ENCODE results near the gene ZNF345.

ZNF345 gene

DNA sequence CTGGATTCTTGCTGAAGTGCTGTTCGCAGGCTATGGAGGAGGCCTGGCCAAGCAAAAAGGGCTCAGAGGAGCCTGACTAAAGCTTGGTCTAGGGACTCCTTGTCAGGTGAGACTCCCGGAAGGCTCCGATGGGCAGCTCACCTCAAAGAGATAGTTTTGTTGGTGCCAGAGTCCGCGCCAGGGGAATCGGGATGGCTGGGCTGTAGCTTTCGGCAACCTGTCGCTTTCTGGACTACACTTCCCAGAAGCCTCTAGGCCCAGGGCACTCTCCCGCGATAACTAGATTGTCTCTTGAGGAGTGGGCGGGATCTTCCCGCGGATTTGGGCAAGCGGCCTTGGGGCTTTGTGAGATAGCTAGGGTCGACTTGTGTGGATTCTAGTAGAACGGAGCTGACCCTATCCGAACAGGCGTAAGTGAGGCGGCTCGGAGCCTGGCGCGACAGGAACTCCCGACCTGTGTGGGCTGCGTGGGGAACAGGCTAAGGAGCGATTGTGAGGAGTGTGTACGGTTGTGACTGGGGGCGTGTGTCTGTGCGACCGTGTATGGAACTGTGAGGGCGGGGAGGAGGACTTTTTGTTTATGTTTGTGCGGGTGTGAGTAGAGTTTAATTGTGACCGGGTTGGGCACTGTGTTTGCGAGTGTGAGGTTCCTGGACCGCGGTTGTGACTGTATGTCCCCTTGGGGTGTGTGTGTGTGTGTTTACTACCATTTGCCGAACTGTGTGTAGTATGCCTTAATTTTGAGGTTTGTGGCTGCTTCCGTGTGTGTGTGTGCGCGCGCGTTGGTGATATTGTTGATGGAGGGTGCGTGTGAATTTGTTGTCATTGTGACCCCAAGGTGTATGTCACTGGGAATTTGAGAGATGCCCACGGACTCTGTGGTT, at the start of gene ZNF345:
Gene ZNF345 (plus strand): TSS at position 318 of the 884 bp plus-strand sequence. CDS start 25,955 bp downstream, outside the sequence.
- DNase-seq (ENCODE audit: low read depth in 1 of 2, low spot score in 1 of 2) = peak; percentile 62 to 69

GRCh38 chr19:36805364-36805763, 45.3 kb upstream of the ZNF345 start:
- DNase-seq (ENCODE audit: low read depth in 1 of 2, low spot score in 1 of 2) = no peak

DNA sequence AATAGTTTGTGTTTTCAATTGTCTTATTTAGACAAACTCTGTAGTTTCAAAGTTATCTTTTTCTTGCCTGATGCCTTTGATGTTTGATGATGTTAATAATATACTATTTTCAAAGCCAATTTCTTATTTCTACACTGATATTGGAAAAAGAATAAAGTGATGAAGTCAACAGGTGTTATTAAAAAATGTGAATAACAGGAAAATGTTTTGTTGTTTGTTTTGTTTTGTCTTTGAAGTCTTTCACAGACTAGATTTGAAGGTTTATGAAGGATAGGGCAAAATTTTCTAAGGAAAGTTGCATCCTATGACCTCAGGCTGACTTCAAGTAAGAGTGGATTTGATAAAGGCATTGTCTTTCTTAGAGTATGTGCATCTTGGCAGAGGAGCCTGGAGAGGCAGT, 43.6 kb upstream of the ZNF345 start:
- no peak for DNase-seq (ENCODE audit: low read depth in 1 of 2, low spot score in 1 of 2)

DNA sequence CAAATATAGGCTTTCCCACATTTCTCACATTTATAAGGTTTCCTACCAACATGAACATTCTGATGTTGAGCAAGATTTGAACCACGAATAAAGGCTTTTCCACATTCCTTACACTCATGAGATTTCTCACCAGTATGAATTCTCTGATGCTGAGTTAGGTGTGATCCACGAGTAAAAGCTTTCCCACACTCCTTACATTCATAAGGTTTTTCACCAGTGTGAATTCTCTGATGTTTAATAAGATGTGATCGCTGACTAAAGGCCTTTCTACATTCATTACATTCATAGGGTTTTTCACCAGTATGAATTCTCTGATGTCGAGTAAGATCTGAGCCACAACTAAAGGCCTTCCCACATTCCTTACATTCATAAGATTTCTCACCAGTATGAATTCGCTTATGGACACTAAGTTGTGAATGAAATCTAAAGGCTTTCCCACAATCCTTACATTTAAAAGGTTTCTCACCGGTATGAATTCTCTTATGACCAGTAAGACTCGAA, 31.5 kb upstream of the ZNF345 start:
- no peak for DNase-seq (ENCODE audit: low read depth in 1 of 2, low spot score in 1 of 2)

DNA sequence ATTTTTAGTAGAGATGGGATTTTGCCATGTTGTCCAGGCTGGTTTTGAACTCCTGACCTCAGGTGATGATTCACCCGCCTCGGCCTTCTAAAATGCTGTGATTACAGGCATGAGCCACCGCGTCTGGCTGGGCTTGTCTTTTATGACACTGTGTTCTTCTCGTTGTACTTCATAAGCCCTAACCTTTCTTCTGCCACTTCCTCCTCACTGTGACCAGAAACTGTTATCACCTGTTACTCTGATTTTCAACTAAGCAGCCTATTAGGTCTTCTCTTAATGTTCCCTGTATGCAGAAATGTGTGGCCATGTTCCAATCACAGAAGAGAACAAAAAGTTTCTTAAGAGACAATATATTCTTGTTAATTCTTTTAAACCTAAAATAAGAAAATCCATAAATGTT, 28.9 kb upstream of the ZNF345 start:
- DNase-seq (ENCODE audit: low read depth in 1 of 2, low spot score in 1 of 2) = no peak

GRCh38 chr19:36833430-36833829, 17.2 kb upstream of the ZNF345 start:
- no peak for DNase-seq (ENCODE audit: low read depth in 1 of 2, low spot score in 1 of 2)

DNA sequence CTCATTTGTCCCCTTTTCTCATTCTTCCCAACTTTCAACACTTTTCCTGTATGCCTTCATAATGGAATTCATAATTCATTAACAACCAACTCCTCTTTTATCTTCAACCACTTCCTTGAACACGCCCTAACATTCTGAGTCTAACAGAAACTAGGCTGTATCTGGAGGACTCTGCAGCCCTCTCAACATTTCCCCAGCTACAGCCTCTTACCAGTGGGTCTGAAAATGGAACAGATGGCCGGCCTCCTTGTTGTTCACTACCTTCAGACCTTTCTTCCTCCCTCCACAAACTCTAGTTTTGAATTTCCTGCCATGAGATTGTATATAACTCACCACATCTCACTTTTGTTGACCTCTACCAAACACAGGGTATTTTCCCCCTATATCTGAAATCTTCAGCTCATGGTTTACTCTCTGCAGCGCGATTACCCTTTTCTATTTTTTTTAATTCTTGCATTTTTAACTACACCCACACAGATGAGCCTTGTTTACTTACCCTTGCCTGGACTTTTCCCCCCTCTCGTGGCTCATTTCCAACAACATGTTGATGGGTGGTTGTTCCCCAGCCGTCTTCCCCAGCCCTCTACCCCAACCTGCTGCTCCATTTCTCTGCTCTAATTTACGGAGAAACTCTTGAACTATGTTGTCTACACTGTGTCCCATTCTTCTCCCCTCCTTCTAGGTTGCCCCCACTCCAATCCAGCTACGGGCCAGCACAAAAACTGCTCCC, 13.3 kb upstream of the ZNF345 start:
- DNase-seq (ENCODE audit: low read depth in 1 of 2, low spot score in 1 of 2) = no peak

DNA sequence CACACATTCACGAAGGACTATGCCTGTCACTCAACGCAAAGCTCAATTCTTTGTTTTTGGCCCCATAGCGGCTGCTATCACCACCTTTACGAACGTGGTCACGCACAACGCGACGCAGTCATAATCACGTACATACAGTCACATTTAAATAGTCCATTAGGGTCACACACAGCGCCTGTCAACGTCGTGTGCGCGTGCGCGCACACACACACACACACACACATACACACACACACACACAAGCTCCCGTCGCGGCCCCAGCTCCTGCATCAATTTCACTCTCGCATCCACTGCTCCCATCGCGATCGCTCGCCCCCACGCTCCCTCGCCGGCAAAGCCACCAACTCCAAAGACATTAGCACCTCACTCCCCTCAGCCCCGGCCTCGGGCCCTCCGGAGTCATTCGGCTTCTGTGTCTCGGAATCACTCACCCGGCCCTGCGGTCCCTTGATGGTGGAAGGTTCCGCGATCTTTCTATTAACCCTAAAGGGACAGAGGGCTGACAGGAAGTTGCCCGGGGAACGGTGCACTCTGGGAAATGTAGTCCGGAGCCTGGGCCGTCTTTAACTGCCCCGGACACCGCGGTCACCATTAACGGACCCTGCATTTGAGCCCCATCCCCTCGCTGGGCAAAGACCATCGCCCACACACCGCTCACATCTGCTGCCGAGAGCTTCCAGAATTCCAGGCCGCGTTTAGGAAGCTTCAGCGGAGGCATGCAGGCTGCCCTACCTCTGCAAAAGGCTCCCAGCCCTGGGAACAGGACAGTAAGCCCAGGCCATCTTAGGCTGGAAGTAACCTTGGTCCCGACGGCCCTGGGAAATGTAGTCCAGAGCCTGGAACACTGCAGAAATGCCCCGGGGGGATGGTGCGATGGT, 12.5 kb upstream of the ZNF345 start, which contains the start of gene ZNF790:
Gene ZNF790 (minus strand): TSS at position 482 of the 878 bp plus-strand sequence. CDS start 12,768 bp downstream, outside the sequence.
- DNase-seq (ENCODE audit: low read depth in 1 of 2, low spot score in 1 of 2) = peak; percentile 55 to 71

GRCh38 chr19:36838784-36839324, 11.8 kb upstream of the ZNF345 start:
- no peak for DNase-seq (ENCODE audit: low read depth in 1 of 2, low spot score in 1 of 2)

GRCh38 chr19:36847968-36848367, 2.7 kb upstream of the ZNF345 start:
- DNase-seq (ENCODE audit: low read depth in 1 of 2, low spot score in 1 of 2) = no peak

GRCh38 chr19:36849701-36850558, 746 bp upstream of the ZNF345 start:
- DNase-seq (ENCODE audit: low read depth in 1 of 2, low spot score in 1 of 2) = peak; percentile 68 to 77

DNA sequence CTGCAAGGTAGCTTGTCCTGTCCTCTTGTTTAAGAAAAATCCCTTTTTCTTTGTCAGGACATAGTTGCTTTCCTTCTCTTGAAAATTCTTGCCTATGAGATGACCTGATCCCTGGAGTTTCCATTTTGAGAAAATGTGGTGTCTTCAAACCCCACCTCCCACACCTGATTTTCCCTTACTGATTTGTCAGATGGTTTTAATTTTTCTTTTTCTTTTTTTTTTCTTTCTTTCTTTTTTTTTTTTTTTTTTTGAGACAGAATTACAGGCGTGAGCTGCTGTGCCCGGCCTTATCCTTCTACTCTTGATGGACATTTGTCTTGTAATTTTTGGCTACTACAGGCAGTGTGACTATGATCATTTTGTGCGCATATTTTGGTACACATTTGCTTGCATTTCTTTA, 1.2 kb downstream of the ZNF345 start:
- no peak for DNase-seq (ENCODE audit: low read depth in 1 of 2, low spot score in 1 of 2)

DNA sequence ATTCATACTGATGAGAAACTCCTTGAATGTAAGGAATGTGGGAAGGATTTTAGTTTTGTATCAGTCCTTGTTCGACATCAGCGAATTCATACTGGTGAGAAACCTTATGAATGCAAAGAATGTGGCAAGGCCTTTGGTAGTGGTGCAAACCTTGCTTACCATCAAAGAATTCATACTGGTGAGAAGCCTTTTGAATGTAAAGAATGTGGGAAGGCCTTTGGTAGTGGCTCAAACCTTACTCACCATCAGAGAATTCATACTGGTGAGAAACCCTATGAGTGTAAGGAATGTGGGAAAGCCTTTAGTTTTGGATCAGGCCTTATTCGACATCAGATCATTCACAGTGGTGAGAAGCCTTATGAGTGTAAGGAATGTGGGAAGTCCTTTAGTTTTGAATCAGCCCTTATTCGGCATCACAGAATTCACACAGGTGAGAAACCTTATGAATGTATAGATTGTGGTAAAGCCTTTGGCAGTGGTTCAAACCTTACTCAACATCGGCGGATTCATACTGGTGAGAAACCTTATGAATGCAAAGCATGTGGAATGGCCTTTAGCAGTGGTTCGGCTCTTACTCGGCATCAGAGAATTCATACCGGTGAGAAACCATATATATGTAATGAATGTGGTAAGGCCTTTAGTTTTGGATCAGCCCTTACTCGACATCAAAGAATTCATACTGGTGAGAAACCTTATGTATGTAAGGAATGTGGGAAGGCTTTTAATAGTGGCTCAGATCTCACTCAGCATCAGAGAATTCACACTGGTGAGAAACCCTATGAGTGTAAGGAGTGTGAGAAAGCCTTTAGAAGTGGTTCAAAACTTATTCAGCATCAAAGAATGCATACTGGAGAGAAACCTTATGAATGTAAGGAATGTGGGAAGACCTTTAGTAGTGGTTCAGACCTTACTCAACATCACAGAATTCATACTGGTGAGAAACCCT, 26.6 kb downstream of the ZNF345 start:
- no peak for DNase-seq (ENCODE audit: low read depth in 1 of 2, low spot score in 1 of 2)

- no peak for DNase-seq (ENCODE audit: low read depth in 1 of 2, low spot score in 1 of 2)
Observed at GRCh38 chr19:36891768-36892357, 41.2 kb downstream of the ZNF345 start.

- DNase-seq (ENCODE audit: low read depth in 1 of 2, low spot score in 1 of 2) = no peak
Observed at GRCh38 chr19:36894849-36895383, 44.2 kb downstream of the ZNF345 start.

DNA sequence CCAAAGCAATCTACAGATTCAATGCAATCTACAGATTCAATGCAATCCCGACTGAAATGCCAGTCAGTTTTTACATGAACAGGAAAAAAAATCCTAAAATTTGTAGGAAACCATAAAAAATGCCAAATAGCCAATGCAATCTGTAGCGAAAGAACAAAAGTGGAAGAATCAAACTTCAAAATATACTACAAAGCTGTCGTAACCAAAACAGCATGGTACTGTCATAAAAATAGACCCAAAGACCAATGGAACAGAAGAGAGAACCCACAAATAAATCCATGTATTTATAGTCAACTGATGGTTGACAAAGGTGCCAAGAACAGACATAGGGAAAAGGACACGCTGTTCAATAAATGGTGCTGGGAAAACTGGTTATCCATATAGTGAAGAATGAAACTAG, 47.7 kb downstream of the ZNF345 start:
- DNase-seq (ENCODE audit: low read depth in 1 of 2, low spot score in 1 of 2) = no peak

GRCh38 chr19:36915992-36916830, 65.5 kb downstream of the ZNF345 start, which contains the start of the genes ZNF568 and ZNF829:
TSS of gene ZNF568 (plus strand) at chr19:36916332. CDS start at chr19:36922771, 6,439 bp downstream.
TSS of gene ZNF829 (minus strand) at chr19:36916291. CDS start at chr19:36915167, 1,124 bp downstream.
- peak; percentile 83 to 86 for DNase-seq (ENCODE audit: low read depth in 1 of 2, low spot score in 1 of 2)
